Heart left ventricle (tissue), 13 donors: ENCODE data around the gene PHKA1.
"Not testable (repeated sequence)": the region's sequence is repeated elsewhere in the genome, so short reads cannot be mapped to it uniquely, and the experiment has no call there.

Experiments used
- POLR2A ChIP-seq, 2 donors: fragments of 450-650 bp; IDR thresholded peaks; one replicate each; pipeline ENCODE4 v1.6.1; 2017; ENCODE audit warnings: antibody characterized with exemption in 2 of 2, mild to moderate bottlenecking in 2 of 2, moderate library complexity in 2 of 2
- TF ChIP-seq, protein P1 (sequence below), 12 donors: fragments of 200-600 bp; sonication (generic) in 4 of 12; IDR thresholded peaks; one replicate each; pipeline versions ENCODE4 v1.5.0 to v1.8.0; 2018 to 2022; ENCODE audit warnings: antibody characterized with exemption in 12 of 12, mild to moderate bottlenecking in 5 of 12
- donor health status: ischemic (EF 13 %, LVEDD 7.1; RV severe dilation, severe dysfunction).
- donor health status: DM: no; HTN: yes; CAD: no.
- donor health status: DM: no; HTN: no; CAD: no.
- donor health status: ischemic (EF 25% LVEDD 6.9; RV normal size, moderate dysfunction).
- donor health status: ischemic (EF 25% LVEDD 5.7; RV mildly dilated, moderate dysfunction).
- donor health status: ischemic (EF 35%, LVEDD 5.7; RV mildly dilated, moderate dysfunction).
- donor health status: nonischemic (EF 11% LVEDD 7.7; RV severe dilation, severe dysfunction).
- donor health status: DM: yes; HTN: yes; CAD: no.
- donor health status: PGD.
- donor health status: ischemic (EF 29% LVEDD 5.4; RV normal size, mild dysfunction).
- donor health status: nonischemic (EF 23%, LVEDD 6.1; RV moderate dilation, normal function).

DNA sequence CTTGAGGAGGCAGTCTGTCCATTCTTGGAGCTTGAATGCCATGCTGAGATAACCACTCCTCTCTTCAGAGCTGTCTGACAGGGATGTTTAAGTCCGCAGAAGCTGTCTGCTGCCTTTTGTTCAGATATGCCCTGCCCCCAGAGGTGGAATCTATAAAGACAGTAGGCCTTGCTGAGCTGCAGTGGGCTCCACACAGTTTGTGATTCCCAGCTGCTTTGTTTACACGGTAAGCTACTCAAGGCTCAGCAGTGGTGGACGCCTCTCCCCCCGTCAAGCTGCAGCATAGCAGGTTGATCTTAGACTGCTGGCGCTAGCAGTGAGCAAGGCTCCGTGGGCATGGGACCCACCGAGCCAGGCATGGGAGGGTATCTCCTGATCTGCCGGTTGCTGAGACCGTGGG, 46.3 kb upstream of the PHKA1 start:
- TF ChIP-seq, protein P1, sequence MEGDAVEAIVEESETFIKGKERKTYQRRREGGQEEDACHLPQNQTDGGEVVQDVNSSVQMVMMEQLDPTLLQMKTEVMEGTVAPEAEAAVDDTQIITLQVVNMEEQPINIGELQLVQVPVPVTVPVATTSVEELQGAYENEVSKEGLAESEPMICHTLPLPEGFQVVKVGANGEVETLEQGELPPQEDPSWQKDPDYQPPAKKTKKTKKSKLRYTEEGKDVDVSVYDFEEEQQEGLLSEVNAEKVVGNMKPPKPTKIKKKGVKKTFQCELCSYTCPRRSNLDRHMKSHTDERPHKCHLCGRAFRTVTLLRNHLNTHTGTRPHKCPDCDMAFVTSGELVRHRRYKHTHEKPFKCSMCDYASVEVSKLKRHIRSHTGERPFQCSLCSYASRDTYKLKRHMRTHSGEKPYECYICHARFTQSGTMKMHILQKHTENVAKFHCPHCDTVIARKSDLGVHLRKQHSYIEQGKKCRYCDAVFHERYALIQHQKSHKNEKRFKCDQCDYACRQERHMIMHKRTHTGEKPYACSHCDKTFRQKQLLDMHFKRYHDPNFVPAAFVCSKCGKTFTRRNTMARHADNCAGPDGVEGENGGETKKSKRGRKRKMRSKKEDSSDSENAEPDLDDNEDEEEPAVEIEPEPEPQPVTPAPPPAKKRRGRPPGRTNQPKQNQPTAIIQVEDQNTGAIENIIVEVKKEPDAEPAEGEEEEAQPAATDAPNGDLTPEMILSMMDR (IDR thresholded peaks at IDR 0.05): not testable (repeated sequence)
- TF ChIP-seq POLR2A (IDR thresholded peaks at IDR 0.05): not testable (repeated sequence)
